Measurements from ENCODE around the gene KLHL17. TPM values are rescaled to one million over a fixed set of nuclear protein-coding genes. Genes with fewer than 3 reads are reported as not detected.

Gene KLHL17
- total RNA-seq, 1 experiment from 2014 or later = 41.4 TPM

GRCh38 chr1:974687-975328, 14.4 kb downstream of the KLHL17 start:
- H3K9me3 Mint-ChIP-seq = peaks cover 4 to 6% of the 10 kb centered on the region in 2 experiments
- Histone ChIP-seq H3T11ph (ENCODE audit: low read length) (no peak overlapping the region), H3K27me3 (ENCODE audit: insufficient read depth, low read length) (no peaks in the 10 kb centered on the region; the same call in 1 of the 2 replicates), H2BK120ac (ENCODE audit: low read depth, low read length, poor library complexity, severe bottlenecking) (no peak overlapping the region), H4K8ac (replicated peaks; ENCODE audit: insufficient read length, low read depth, low read length) (no peak overlapping the region), H2BK5ac (ENCODE audit: insufficient read length, low read length) (no peak overlapping the region), H3K23ac (ENCODE audit: insufficient read length, low read depth, low read length) (no peak overlapping the region), H3K4me1 (ENCODE audit: insufficient read depth, low read length) (no peaks in the 10 kb centered on the region), H4K20me1 (ENCODE audit: control insufficient read depth, insufficient read depth, insufficient read length) (no peaks in the 10 kb centered on the region), H3K14ac (ENCODE audit: insufficient read depth, low read length) (no peak overlapping the region), H2BK20ac (ENCODE audit: low read depth, low read length, poor library complexity, severe bottlenecking) (no peak overlapping the region), H2BK15ac (ENCODE audit: low read depth, low read length) (no peak overlapping the region), H3K9me3 (ENCODE audit: control insufficient read depth, low read depth, low read length) (no peaks in the 10 kb centered on the region), H4K5ac (ENCODE audit: insufficient read length, low read depth, low read length) (no peak overlapping the region), H3K79me1 (ENCODE audit: insufficient read depth, low read depth, low read length, poor library complexity, severe bottlenecking) (no peaks in the 10 kb centered on the region), H3K4me2 (ENCODE audit: insufficient read depth, insufficient read length, low read length) (no peak overlapping the region), H2AFZ (ENCODE audit: low read length) (no peak overlapping the region), H3K18ac (ENCODE audit: insufficient read length, low read depth, low read length) (no peak overlapping the region), H3K79me2 (ENCODE audit: insufficient read depth, low read length) (no peaks in the 10 kb centered on the region), H2BK12ac (ENCODE audit: insufficient read length, low read depth, low read length) (no peak overlapping the region), H3K4ac (ENCODE audit: low read depth, low read length) (no peak overlapping the region), H3K9ac (ENCODE audit: extremely low read depth, insufficient read length, low read length) (no peak overlapping the region), H3K23me2 (ENCODE audit: insufficient read length, low read depth, low read length, poor library complexity, severe bottlenecking) (no peaks in the 10 kb centered on the region), H3K56ac (ENCODE audit: insufficient read length, low read depth, low read length) (no peak overlapping the region), H4K91ac (ENCODE audit: insufficient read length, low read depth, low read length) (no peak overlapping the region), H3K27ac (ENCODE audit: insufficient read length, low read depth, low read length) (no peak overlapping the region), H2AK5ac (ENCODE audit: insufficient read length, low read length) (no peak overlapping the region)
- peaks cover 5 to 9% of the 10 kb centered on the region in 2 experiments; a peak in 3 of 4 replicates for H3K4me1 Mint-ChIP-seq
- H3K36me3 Mint-ChIP-seq (ENCODE audit: insufficient read depth in 1 of 3, low read depth in 3 of 3) = peaks cover 0 to 6% (median 4%) of the 10 kb centered on the region in 3 experiments; a peak in 4 of 7 replicates
- H3K27ac Mint-ChIP-seq = no peak overlapping the region
- H3K27me3 Mint-ChIP-seq (ENCODE audit: low read depth) = peaks cover 48% of the 10 kb centered on the region
- no peak overlapping the region; a peak in 1 of 5 replicates for H3K4me3 Mint-ChIP-seq
- no CpG with 5 or more reads among the region's 17 CpGs for WGBS (ENCODE audit: extremely low coverage, insufficient read length, low lambda C conversion rate)
- no peak for DNase-seq
- TF ChIP-seq CTCF (conservative IDR thresholded peaks at IDR 0.05) = no peak

All from H9 (cell line).